ENCODE measurements around the gene SYTL2.

DNA sequence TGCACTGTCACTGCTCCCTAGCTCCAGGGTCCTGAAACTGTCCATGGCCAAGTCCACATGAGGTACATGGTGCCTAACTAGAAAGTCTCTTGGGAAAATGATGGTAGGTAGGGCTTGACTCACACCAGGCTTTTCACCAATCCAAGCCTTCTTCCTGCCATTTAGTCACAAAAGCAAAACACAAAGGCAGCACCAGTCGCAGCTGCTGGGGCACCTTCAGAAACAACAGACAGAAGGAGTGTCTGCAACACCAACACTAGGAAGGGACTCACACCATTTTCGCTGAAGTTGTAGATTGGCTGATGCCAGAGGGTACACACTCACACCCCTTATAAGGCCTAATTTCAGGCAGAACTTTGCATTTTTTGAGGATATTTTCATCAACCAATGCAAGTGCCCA is 55.7 kb downstream of the SYTL2 start:
- TF ChIP-seq, protein P1, sequence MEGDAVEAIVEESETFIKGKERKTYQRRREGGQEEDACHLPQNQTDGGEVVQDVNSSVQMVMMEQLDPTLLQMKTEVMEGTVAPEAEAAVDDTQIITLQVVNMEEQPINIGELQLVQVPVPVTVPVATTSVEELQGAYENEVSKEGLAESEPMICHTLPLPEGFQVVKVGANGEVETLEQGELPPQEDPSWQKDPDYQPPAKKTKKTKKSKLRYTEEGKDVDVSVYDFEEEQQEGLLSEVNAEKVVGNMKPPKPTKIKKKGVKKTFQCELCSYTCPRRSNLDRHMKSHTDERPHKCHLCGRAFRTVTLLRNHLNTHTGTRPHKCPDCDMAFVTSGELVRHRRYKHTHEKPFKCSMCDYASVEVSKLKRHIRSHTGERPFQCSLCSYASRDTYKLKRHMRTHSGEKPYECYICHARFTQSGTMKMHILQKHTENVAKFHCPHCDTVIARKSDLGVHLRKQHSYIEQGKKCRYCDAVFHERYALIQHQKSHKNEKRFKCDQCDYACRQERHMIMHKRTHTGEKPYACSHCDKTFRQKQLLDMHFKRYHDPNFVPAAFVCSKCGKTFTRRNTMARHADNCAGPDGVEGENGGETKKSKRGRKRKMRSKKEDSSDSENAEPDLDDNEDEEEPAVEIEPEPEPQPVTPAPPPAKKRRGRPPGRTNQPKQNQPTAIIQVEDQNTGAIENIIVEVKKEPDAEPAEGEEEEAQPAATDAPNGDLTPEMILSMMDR (conservative IDR thresholded peaks at IDR 0.05; ENCODE audit: low read depth, low read length) = no peak
- no peak for TF ChIP-seq EZH2 (IDR thresholded peaks at IDR 0.05; ENCODE audit: borderline replicate concordance, low read depth, low read length, poor library complexity, severe bottlenecking)
